ENCODE data around the gene DHX9. TPM values are rescaled to one million over a fixed set of nuclear protein-coding genes. Genes with fewer than 3 reads are reported as not detected.

DHX9 gene
- total RNA-seq, 1 experiment from 2014 or later, result 220 TPM

DNA sequence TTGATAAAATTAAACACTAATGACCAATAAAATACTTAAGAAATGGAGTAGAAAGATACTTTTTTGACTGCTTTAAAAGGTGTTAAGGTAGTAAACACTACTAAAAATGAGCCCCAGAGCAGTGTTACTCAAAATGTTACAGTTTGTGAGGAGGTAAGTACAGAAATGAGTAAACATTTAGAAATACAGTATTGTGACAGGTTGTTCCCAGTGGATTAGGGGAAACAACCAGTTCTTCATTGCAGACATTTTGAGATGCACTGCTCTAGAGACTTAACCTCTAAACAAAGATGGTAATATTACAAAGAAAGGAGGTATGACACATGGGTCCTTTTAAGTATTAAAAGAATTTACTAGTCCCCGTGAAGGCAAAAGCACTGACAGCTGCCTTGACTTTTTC lies 12.7 kb downstream of the DHX9 start:
- no peak for TF ChIP-seq JUND (IDR thresholded peaks at IDR 0.05)
- TF ChIP-seq FOSL1 (IDR thresholded peaks at IDR 0.05; ENCODE audit: low read depth), result no peak
- no peak for TF ChIP-seq SIN3A (IDR thresholded peaks at IDR 0.05; ENCODE audit: low read depth)
- TF ChIP-seq POLR2A (IDR thresholded peaks at IDR 0.05; ENCODE audit: borderline replicate concordance, extremely low read depth, insufficient read depth, insufficient read length), result no peak
- TF ChIP-seq, protein P1, sequence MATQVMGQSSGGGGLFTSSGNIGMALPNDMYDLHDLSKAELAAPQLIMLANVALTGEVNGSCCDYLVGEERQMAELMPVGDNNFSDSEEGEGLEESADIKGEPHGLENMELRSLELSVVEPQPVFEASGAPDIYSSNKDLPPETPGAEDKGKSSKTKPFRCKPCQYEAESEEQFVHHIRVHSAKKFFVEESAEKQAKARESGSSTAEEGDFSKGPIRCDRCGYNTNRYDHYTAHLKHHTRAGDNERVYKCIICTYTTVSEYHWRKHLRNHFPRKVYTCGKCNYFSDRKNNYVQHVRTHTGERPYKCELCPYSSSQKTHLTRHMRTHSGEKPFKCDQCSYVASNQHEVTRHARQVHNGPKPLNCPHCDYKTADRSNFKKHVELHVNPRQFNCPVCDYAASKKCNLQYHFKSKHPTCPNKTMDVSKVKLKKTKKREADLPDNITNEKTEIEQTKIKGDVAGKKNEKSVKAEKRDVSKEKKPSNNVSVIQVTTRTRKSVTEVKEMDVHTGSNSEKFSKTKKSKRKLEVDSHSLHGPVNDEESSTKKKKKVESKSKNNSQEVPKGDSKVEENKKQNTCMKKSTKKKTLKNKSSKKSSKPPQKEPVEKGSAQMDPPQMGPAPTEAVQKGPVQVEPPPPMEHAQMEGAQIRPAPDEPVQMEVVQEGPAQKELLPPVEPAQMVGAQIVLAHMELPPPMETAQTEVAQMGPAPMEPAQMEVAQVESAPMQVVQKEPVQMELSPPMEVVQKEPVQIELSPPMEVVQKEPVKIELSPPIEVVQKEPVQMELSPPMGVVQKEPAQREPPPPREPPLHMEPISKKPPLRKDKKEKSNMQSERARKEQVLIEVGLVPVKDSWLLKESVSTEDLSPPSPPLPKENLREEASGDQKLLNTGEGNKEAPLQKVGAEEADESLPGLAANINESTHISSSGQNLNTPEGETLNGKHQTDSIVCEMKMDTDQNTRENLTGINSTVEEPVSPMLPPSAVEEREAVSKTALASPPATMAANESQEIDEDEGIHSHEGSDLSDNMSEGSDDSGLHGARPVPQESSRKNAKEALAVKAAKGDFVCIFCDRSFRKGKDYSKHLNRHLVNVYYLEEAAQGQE (IDR thresholded peaks at IDR 0.05; ENCODE audit: low read depth), result no peak
- no peak for TF ChIP-seq CBX3 (IDR thresholded peaks at IDR 0.05; ENCODE audit: low read depth)
- TF ChIP-seq, protein P2, sequence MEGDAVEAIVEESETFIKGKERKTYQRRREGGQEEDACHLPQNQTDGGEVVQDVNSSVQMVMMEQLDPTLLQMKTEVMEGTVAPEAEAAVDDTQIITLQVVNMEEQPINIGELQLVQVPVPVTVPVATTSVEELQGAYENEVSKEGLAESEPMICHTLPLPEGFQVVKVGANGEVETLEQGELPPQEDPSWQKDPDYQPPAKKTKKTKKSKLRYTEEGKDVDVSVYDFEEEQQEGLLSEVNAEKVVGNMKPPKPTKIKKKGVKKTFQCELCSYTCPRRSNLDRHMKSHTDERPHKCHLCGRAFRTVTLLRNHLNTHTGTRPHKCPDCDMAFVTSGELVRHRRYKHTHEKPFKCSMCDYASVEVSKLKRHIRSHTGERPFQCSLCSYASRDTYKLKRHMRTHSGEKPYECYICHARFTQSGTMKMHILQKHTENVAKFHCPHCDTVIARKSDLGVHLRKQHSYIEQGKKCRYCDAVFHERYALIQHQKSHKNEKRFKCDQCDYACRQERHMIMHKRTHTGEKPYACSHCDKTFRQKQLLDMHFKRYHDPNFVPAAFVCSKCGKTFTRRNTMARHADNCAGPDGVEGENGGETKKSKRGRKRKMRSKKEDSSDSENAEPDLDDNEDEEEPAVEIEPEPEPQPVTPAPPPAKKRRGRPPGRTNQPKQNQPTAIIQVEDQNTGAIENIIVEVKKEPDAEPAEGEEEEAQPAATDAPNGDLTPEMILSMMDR (IDR thresholded peaks at IDR 0.05 in 2 of 3, conservative IDR thresholded peaks at IDR 0.05 in 1 of 3; ENCODE audit: borderline replicate concordance in 1 of 3, insufficient read depth in 1 of 3, low read depth in 2 of 3, low read length in 2 of 3), result no peak
- no peak for TF ChIP-seq RAD21 (IDR thresholded peaks at IDR 0.05; ENCODE audit: low read depth)
- TF ChIP-seq, protein P3, sequence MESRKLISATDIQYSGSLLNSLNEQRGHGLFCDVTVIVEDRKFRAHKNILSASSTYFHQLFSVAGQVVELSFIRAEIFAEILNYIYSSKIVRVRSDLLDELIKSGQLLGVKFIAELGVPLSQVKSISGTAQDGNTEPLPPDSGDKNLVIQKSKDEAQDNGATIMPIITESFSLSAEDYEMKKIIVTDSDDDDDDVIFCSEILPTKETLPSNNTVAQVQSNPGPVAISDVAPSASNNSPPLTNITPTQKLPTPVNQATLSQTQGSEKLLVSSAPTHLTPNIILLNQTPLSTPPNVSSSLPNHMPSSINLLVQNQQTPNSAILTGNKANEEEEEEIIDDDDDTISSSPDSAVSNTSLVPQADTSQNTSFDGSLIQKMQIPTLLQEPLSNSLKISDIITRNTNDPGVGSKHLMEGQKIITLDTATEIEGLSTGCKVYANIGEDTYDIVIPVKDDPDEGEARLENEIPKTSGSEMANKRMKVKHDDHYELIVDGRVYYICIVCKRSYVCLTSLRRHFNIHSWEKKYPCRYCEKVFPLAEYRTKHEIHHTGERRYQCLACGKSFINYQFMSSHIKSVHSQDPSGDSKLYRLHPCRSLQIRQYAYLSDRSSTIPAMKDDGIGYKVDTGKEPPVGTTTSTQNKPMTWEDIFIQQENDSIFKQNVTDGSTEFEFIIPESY (IDR thresholded peaks at IDR 0.05; ENCODE audit: extremely low read depth, insufficient replicate concordance, low read length), result no peak
- TF ChIP-seq, protein P4, sequence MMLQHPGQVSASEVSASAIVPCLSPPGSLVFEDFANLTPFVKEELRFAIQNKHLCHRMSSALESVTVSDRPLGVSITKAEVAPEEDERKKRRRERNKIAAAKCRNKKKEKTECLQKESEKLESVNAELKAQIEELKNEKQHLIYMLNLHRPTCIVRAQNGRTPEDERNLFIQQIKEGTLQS (IDR thresholded peaks at IDR 0.05), result no peak
- Histone ChIP-seq H4K20me1 (ENCODE audit: insufficient read depth) (peaks cover 76% of the 10 kb centered on the region; the same call in 1 of the 2 replicates), H3K9me2 (ENCODE audit: insufficient read depth) (no peaks in the 10 kb centered on the region), H3K27ac (ENCODE audit: low read depth, low read length) (no peak overlapping the region), H3K4me1 (ENCODE audit: control insufficient read depth in 1 of 2, insufficient read depth in 2 of 2, low read length in 2 of 2) (no peaks in the 10 kb centered on the region), H3K36me3 (ENCODE audit: control insufficient read depth in 1 of 2, insufficient read depth in 2 of 2, low read length in 2 of 2) (peaks cover 72 to 74% of the 10 kb centered on the region in 2 experiments), H3K4me2 (ENCODE audit: low read length) (no peak overlapping the region), H3K79me2 (ENCODE audit: insufficient read depth, low read length) (peaks cover 100% of the 10 kb centered on the region), H2AFZ (ENCODE audit: low read depth, low read length, poor library complexity, severe bottlenecking) (no peak overlapping the region), H3K4me3 (replicated peaks in 1 of 2; ENCODE audit: low read depth in 1 of 2, low read length in 2 of 2) (no peak overlapping the region), H3K9me3 (ENCODE audit: control insufficient read depth in 1 of 2, insufficient read depth in 1 of 2, low read depth in 1 of 2, low read length in 2 of 2) (no peaks in the 10 kb centered on the region), H3K27me3 (ENCODE audit: insufficient read depth, low read length) (no peaks in the 10 kb centered on the region), H3K9ac (ENCODE audit: low read length) (no peak overlapping the region)
- ATAC-seq, result no peak
- ChIA-PET CTCF (no interaction called here), RAD21 (ENCODE audit: low non-redundant PET in 1 of 2, low total read pairs in 2 of 2, uncharacterized antibody in 2 of 2, unreplicated experiment in 2 of 2) (no interaction called here), POLR2A (no interaction called here)
- intact Hi-C loops (cut with micrococcal nuclease), result no loop called here
- BruUV-seq (replicated peaks), result no TSS peak
- DNase-seq (ENCODE audit: low read depth, low spot score), result no peak

Measured in HCT116 (cell line).